GM19035 (cell line): Measurements from ENCODE around the gene NRIP1.

Experiments used
- ATAC-seq: cut with Tn5 transposase; IDR thresholded peaks from one replicate; pipeline ENCODE4 v1.9.1; 2021; ENCODE audit not compliant: unreplicated experiment

NRIP1 gene

DNA sequence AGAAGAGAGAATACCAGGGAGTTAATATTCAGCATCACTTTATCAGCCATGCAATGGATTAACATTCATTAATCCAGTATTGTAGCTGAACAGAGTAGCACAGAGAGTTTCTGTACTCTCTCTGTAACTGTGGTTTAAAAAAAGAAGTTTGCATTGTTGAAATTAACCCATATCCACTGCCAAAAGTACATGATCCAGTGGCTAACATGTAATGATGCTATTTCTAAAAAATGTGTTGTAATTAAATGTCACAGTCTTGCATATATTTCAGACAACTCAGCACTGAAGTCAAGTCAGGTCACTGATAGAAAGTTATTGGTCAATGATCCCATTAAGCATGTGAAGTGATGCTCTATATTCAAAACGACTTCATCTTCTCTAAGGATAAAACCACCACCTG lies 141.3 kb downstream of the NRIP1 start:
- ATAC-seq, result no peak

DNA sequence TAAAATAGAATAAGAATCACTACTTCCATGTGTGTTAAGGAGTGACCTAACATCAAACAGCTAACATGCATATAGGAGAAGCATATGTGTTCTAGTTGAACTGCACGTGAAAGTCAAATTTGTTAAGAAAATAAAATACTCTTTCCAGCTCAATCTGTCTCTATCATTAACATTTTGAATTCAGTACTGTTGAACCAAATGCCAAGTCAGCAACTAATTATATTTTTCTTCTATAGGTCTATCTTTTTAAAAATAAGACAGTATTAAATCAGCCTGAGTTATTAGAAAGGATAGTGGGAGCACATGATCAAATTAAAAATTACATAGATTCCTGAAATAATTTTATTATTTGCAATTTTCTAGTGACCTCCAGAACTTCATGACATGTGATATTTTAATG lies 141.8 kb downstream of the NRIP1 start:
- no peak for ATAC-seq

DNA sequence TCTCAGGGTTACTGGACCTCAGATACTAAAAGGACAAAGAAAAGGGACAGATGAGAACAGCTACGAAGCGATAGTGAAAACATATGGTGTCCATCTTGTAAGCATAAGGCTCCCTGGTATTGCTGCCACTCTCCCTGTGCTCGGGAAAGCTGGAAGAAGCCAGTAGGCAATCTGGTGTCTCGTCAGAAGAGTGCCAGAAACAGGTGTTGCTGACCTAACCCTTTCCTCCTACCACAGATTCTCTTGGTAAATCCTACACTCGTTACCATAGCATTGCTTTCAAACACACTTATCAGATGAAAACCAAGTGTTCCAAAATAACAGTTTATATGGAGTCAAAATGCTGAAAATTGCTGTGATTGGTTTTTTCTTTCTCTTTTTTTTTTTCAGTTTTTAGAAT lies 146.3 kb downstream of the NRIP1 start:
- ATAC-seq, result no peak

DNA sequence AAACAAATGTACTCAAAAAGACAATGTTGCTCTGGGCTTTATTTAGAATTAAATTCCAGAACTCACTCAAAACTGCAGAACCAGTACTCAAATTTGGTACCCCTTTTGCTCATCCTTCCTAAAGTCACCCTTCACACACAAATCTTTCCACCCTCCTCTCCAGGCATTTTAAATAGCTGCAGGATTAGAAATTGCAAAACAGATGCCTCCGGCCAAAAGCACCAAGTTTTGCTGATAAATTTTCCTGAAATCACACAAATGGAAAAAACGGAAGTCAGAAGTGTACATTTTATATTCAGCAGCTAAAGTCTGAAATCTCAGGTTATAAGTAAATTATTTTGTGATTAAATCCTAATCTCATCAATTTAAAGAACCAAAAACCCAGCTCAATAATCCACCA lies 147.0 kb downstream of the NRIP1 start:
- ATAC-seq, result no peak

DNA sequence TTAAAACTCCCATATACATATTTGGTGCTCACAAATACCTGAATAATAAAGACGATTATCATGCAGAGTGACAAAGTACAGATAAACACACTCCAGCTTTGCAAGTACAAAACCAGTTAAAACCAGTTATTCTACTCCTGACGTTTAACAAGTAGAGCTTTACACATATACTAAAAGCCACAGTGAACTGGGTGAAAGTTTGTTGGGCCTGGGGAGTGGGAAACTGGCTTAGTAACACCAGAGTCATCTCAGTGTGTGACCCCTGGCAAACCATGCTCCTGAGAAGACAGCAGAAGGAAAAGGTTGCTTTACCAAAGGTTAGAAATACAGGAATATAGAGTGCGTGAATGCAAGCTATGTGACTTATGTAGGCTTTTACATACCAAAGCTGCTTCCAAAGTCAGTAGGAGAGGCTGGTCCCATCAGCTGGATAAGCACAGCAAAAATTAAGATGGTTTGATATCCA lies 148.1 kb downstream of the NRIP1 start:
- ATAC-seq, result no peak

DNA sequence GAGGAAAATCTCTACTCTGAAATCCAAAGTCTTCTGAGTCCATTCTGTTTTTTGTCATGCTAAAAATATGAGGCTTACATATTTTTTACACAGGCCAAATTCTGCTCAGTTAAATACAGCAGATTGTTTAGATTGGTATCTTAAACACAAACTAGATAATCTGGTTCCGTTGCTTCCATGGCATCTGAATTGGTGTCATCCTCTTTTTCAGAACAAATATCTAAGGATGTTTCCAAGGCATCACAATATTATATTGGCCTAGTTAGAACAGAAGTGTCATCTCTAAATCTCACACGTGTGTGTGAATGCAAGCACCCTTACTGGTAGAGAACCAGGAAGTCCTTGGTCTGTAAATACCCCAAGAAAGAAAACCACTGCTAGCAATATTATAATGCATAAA lies 151.2 kb downstream of the NRIP1 start:
- no peak for ATAC-seq

DNA sequence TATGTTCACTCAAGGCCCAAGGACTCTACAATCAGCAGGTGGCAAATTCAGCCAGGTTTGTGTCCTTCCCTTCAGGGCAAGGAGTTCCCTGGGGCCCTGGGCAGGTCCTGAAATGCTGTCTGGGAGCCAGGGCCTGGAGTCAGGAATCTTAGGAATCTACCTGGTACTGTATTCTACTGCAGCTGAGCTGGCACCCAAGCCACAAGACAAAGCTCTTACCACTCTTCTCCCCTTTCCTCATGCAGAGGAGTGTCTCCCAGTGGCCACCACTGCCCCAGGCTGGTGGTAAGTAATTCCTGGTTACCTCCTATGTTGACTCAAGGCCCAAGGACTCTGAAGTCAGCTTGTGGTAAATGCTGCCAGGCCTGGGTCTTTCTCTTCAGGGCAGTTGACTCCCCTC lies 153.4 kb downstream of the NRIP1 start:
- no peak for ATAC-seq
